GF-D8 (cell line): ENCODE measurements around the gene EPC1.
"Not testable (repeated sequence)": the region's sequence is repeated elsewhere in the genome, so short reads cannot be mapped to it uniquely, and the experiment has no call there.

Experiments used
- DNase-seq: peaks from one replicate; lab custom pipeline; 2025; lab: John Stamatoyannopoulos, UW

EPC1 gene

GRCh38 chr10:32279795-32280194 lies 67.2 kb downstream of the EPC1 start:
- no peak for DNase-seq

- peak; percentile 41 for DNase-seq
Measured at GRCh38 chr10:32273336-32273735, 73.6 kb downstream of the EPC1 start.

GRCh38 chr10:32271617-32272016 lies 75.3 kb downstream of the EPC1 start:
- no peak for DNase-seq

DNA sequence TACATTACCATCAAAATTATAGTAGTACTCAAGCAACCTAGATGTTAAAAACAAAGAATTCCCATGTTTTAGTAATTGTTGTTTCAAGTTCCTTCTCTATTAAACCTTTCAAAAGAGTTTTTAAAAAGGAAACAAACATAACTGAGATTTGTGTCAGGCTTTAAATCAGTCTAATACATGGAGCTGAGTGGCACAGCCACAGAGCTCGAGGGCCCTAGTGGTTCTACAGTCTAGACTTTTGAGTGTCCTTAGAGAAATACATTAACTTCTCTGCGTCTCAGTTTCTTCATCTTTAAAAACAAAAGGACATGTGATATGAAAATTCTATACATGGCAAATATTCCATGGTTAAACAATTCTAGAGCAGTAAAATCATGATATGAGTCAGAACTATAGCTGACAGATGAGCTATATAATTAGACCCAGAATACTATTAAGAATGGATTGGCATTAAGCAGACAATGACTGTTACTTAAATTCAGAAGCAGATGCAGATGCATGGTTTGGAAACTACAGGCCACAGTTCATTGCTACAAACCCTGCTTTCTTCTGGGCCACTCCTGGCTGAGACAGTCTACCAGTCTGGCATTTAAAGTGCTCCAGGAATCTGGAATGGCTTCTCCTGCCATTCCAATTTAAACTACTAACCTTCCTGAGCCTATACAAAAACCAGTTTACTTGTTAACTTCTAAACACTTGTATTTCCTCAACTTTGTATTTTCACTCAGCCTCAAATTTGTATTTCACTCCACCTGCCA lies 77.4 kb downstream of the EPC1 start:
- DNase-seq = no peak

DNA sequence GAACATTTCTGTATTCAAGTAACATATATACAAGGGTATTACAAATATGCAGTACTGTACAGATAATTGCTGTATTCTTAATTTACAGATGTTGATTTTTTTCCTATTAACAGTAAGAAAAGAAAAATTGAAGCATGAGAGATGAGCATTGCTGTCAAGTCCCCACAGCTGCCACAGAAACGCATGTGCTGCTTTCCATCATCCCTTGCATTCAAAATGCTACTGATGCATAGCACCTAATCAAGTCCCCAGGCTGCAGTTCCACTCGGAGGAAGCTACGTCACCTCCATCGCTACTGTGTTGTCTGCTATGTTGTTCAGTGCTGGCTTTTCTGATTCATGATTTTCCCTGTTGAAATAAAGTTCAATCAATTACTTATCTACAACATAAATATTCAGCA lies 78.2 kb downstream of the EPC1 start:
- no peak for DNase-seq

DNA sequence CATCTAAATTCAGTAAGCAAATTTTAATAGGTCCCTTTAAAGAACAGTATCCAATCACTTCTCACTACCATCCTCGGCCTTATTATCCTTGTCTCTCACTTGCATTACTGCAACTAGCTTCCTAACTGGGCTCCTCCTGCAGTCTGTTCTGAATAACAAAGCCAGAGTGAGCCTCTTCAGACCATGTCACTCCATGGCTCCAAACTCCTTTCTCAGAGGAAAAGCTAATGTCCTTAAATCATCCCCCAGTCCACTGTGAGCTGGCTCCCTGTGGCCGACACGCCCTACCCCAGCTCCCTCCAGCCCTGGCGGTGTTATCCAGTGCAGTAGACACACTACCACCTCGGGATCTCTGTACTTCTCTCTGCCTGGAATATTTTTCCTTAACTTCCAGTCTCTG lies 80.0 kb downstream of the EPC1 start:
- no peak for DNase-seq

DNA sequence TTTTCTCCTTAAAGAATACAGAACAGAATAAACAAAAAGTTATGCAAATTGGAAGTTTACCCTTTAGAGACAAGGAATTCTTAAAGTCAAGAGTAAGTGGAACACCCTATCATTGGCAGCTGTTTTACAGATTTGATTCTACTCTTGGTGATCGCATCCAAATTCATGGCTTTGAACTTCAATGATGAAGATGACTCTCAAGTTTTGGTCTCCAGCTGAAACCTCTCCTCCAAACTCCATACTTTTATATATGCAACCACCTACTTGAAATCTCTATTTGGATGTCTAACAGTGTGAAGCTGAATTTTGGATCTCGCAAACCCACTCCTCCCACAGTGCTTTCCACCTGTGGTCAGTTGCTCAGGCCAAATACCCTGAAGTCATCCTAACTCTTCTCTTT lies 80.4 kb downstream of the EPC1 start:
- DNase-seq = no peak

GRCh38 chr10:32265756-32266155 lies 81.2 kb downstream of the EPC1 start:
- no peak for DNase-seq

DNA sequence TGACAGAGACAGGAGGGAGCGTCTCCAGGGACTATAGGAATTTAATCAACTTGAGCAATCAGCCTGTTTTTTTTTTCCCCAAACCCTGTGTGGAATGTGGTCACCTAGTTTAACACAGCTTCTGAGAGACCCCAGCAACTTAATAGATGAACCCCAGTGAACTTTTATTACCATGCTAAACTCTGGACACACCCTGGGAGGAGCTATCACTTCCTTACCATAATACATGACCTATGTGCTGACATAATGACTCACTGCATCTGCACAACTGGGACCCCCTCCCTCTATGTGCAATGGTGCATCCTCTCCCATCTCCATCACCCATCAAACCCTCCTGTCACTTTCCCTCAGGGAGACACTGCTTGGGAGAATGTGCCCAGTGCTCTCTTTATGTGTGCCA lies 83.7 kb downstream of the EPC1 start:
- DNase-seq = no peak

GRCh38 chr10:32259551-32259950 lies 87.4 kb downstream of the EPC1 start:
- DNase-seq = no peak

- no peak for DNase-seq
Measured at GRCh38 chr10:32256613-32257437, 90.1 kb downstream of the EPC1 start.

DNA sequence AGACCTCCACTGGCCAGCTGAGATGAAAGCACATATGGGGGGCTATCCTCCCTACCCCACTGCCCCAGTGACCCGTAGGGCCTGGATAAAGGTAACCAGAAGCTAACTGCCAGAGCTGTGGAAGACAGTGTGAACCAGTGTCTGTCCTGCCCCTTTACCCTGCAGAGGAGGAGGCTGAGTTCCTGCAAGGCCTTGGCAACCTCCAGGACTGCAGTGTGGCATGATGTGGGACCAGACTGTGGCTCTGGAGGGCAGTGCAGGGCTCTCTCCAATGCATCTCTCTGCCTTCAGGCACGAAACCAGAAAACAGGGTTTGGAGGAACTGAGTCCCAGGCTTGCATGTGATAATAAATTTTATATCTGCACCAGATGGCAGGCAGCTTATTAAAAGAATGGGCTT lies 93.1 kb downstream of the EPC1 start:
- DNase-seq = no peak

GRCh38 chr10:32253276-32253675 lies 93.7 kb downstream of the EPC1 start:
- no peak for DNase-seq

DNA sequence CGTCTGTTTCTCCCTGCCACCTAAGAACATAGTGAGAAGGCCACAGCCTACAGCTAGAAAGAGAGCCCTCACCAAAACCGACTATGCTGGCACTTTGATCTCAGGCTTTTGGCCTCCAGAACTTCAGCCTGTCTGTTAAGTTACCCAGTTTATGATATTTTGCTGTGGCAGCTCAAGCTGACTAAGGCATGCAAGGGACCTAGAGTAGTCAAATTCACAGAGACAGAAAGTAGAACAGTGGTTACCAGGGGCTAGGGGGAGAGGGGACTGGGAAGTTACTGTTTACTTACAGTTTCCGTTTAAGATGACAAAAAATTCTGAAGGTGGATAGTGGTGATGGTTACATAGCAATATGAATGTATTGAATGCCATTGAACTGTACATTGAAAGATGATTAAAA lies 96.5 kb downstream of the EPC1 start:
- DNase-seq = not testable (repeated sequence)

DNA sequence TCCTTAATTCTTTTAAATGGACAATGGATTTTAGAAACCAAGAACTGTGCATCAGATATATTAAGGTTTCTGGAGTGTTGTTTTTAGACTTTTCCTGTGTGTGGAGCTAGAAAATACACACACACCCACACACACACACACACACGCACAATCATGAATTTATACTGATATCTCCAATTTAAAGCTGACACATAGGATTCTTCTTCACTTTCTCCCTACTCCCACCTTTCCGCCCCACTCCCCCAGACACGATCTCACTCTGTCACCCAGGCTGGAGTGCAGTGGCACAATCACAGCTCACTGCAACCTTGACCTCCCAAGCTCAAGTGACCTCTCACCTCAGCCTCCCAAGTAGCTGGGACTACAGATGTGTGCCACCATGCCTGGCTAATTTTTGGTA lies 100.3 kb downstream of the EPC1 start:
- DNase-seq = no peak

DNA sequence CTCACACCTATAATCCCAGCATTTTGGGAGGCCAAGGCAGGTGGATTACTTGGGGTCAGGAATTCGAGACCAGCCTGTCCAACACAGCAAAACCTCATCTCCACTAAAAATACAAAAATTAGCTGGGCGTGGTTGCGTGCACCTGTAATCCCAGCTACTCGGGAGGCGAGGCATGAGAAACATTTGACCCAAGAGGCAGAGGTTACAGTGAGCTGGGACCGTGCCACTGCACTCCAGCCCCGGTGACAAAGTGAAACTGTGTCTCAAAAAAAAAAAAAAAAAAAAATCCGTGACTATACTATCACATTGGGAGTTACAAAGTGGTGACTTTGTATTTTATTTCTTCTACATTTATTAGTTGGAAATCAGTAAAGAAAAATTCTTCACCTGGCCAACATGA lies 101.2 kb downstream of the EPC1 start:
- DNase-seq = no peak

- DNase-seq = no peak
Measured at GRCh38 chr10:32244421-32245207, 102.3 kb downstream of the EPC1 start.

GRCh38 chr10:32244011-32244410 lies 102.9 kb downstream of the EPC1 start:
- no peak for DNase-seq

GRCh38 chr10:32241946-32242345 lies 105.0 kb downstream of the EPC1 start:
- DNase-seq = no peak

- DNase-seq = no peak
Measured at GRCh38 chr10:32240471-32240870, 106.5 kb downstream of the EPC1 start.

DNA sequence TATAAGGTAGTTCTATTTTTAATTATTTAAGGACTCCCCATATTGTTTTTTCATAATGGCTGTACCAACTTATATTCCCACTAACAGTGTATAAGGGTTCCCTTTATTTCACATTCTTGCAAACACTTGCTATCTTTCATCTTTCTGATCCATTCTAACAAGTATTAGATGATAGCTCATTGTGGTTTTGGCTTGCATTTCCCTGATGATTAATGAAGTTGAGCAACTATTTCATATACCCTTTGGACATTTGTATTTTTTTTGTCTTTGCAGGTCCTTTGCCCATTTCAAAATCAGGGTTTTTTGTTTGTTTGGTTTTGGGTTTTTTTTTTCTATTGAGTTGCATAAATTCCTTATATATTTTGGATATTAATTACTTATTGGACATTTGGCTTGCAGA lies 107.2 kb downstream of the EPC1 start:
- no peak for DNase-seq

DNA sequence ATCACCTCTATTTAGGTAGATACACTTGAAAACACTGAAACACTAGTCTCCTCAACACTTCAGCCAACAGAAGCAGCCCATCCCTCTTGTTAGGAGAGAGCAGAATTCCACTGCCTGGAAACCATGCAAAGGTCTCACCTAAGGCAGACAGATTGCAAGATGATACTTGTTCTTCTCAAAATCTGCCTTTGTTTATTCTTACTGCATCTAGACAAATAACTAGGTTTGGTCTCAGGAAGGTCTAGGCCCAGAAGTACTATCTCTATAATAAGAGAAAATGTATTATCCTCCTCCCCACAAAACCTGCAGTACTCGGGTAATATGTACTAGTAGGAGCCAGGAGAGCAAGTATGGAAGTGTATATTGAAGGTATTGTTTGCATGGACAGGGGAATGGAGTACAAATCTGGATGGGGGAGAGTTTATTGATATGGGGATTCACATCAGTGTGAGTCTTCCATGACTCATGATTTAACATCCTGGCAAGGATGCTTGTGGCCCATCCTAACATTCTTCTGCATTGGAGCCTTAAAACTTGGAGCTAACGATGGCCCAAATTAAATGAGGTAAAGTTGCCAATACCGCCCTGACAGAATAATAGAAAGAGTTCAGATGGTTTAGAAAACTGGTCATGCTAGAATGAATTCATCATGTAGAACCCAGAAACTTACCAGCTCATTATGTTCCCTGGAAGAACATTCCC lies 109.2 kb downstream of the EPC1 start:
- DNase-seq = no peak
